DOHH2 (cell line): ENCODE results near the gene SLC16A5.

Experiments
- EZH2phosphoT487 ChIP-seq: fragments of 200-600 bp; sonication (generic); IDR thresholded peaks from 2 replicates; pipeline ENCODE4 v1.6.1; 2017; ENCODE audit warnings: borderline replicate concordance, mild to moderate bottlenecking, antibody characterized with exemption, low read length, moderate library complexity, mixed read lengths
- TF ChIP-seq, protein P1 (sequence below): fragments of 200-600 bp; sonication (generic); IDR thresholded peaks from one replicate; pipeline ENCODE4 v1.5.1; 2014; ENCODE audit warnings: antibody characterized with exemption, mild to moderate bottlenecking, low read depth, low read length; ENCODE audit not compliant: poor library complexity, severe bottlenecking

DNA sequence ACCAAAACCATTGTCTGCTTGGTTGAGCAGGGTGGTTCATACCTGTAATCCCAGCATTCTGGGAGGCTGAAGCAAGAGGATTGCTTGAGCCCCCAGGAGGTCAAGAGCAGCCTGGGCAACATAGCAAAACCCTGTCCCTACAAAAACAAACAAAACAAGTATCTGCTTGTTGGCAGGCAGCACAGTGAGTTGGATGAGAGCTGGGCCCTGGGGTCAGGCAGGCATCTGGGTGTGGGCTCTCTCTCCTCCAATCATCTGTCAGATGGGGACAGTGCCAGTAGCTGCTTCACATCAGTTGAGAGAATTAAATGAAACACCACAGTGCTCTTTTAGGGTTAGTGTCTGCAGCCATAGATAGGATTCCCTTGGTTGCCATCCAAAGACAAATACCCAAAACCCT is 27.8 kb downstream of the SLC16A5 start:
- TF ChIP-seq, protein P1, sequence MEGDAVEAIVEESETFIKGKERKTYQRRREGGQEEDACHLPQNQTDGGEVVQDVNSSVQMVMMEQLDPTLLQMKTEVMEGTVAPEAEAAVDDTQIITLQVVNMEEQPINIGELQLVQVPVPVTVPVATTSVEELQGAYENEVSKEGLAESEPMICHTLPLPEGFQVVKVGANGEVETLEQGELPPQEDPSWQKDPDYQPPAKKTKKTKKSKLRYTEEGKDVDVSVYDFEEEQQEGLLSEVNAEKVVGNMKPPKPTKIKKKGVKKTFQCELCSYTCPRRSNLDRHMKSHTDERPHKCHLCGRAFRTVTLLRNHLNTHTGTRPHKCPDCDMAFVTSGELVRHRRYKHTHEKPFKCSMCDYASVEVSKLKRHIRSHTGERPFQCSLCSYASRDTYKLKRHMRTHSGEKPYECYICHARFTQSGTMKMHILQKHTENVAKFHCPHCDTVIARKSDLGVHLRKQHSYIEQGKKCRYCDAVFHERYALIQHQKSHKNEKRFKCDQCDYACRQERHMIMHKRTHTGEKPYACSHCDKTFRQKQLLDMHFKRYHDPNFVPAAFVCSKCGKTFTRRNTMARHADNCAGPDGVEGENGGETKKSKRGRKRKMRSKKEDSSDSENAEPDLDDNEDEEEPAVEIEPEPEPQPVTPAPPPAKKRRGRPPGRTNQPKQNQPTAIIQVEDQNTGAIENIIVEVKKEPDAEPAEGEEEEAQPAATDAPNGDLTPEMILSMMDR, result no peak
- TF ChIP-seq EZH2phosphoT487, result no peak
